H1 (cell line): ENCODE data around the gene SLAIN2. TPM values are rescaled to one million over a fixed set of nuclear protein-coding genes. Genes with fewer than 3 reads are reported as not detected.

Source experiments
- CTCF ChIA-PET: fragments of 300-600 bp; sonication (Branson Sonifier 250); formaldehyde crosslinking; loops from one replicate; lab custom pipeline; 2021; ENCODE audit not compliant: partially characterized antibody; lab: Charles Lee
- POLR2A ChIA-PET: fragments of 300-600 bp; sonication (Branson Sonifier 250); formaldehyde crosslinking; loops from one replicate; lab custom pipeline; 2021; ENCODE audit warnings: inconsistent platforms; ENCODE audit not compliant: partially characterized antibody; lab: Charles Lee
- DNase-seq, 2 experiments: peaks; one replicate each; pipeline versions ENCODE4 v3.0.0 to v3.0.0-alpha.2; 2010 to 2022; ENCODE audit warnings: low spot score in 2 of 2, low read depth in 1 of 2, mixed read lengths in 1 of 2
- FAIRE-seq: peaks from 2 replicates; lab custom pipeline; 2011; peaks lifted over from hg19 to GRCh38; lab: Jason Lieb, UNC
- H2AFZ ChIP-seq: 2 replicates; pipeline ENCODE4 v1.8.1; 2012; ENCODE audit warnings: low read length, inconsistent platforms
- H2AK5ac ChIP-seq: 2 replicates; pipeline ENCODE4 v1.6.1; 2013; ENCODE audit warnings: low read depth, low read length
- H2BK120ac ChIP-seq: replicated peaks from 2 replicates; pipeline ENCODE3; 2013; ENCODE audit warnings: low read depth, low read length, inconsistent platforms
- H2BK12ac ChIP-seq: 2 replicates; pipeline ENCODE4 v1.6.1; 2013; ENCODE audit warnings: low read depth, low read length
- H2BK15ac ChIP-seq: 2 replicates; pipeline ENCODE4 v1.6.1; 2013; ENCODE audit warnings: low read length
- H2BK20ac ChIP-seq: 2 replicates; pipeline ENCODE4 v1.6.1; 2013; ENCODE audit warnings: low read length
- H2BK5ac ChIP-seq: 2 replicates; pipeline ENCODE4 v1.6.1; 2013; ENCODE audit warnings: low read depth, low read length
- H3K14ac ChIP-seq: 2 replicates; pipeline ENCODE4 v1.6.1; 2013; ENCODE audit warnings: inconsistent platforms; ENCODE audit not compliant: insufficient read length
- H3K18ac ChIP-seq: 2 replicates; pipeline ENCODE4 v1.6.1; 2013; ENCODE audit warnings: low read length; ENCODE audit errors: extremely low read depth
- H3K23ac ChIP-seq: 2 replicates; pipeline ENCODE4 v1.6.1; 2013; ENCODE audit warnings: inconsistent platforms; ENCODE audit not compliant: insufficient read length
- H3K23me2 ChIP-seq: 2 replicates; pipeline ENCODE4 v1.6.1; 2013; ENCODE audit warnings: low read depth, low read length
- H3K27ac ChIP-seq: 2 replicates; pipeline ENCODE4 v1.6.1; 2011; ENCODE audit warnings: low read depth, low read length, inconsistent platforms
- H3K27me3 ChIP-seq, 4 experiments: replicated peaks in 1 of 4; 1 replicate in 1 of 4; 2 replicates in 3 of 4; pipeline versions ENCODE4 v1.6.1 to v1.8.1; 2011 to 2013; ENCODE audit warnings: low read length in 3 of 4, mild to moderate bottlenecking in 3 of 4, inconsistent platforms in 2 of 4, mixed read lengths in 2 of 4, moderate library complexity in 1 of 4; ENCODE audit not compliant: control insufficient read depth in 3 of 4, insufficient read depth in 3 of 4; ENCODE audit errors: extremely low read depth in 1 of 4
- H3K36me3 ChIP-seq, 4 experiments: 2 replicates each; pipeline versions ENCODE4 v1.6.1 to v1.8.1; 2011 to 2013; ENCODE audit warnings: mild to moderate bottlenecking in 4 of 4, low read length in 3 of 4, moderate library complexity in 2 of 4, control low read depth in 1 of 4, inconsistent platforms in 1 of 4; ENCODE audit not compliant: insufficient read depth in 4 of 4, control insufficient read depth in 2 of 4
- H3K4ac ChIP-seq: replicated peaks from 2 replicates; pipeline ENCODE3; 2013; ENCODE audit warnings: low read length, low read depth, mixed read lengths, inconsistent platforms; ENCODE audit not compliant: insufficient read length
- H3K4me1 ChIP-seq, 4 experiments: replicated peaks in 1 of 4; 1 replicate in 1 of 4; 2 replicates in 3 of 4; pipeline versions ENCODE4 v1.6.1 to v1.8.1; 2011 to 2013; ENCODE audit warnings: low read length in 3 of 4, inconsistent platforms in 2 of 4, mixed read lengths in 1 of 4; ENCODE audit not compliant: insufficient read depth in 4 of 4, control insufficient read depth in 3 of 4
- H3K4me2 ChIP-seq, 2 experiments: 2 replicates each; pipeline versions ENCODE4 v1.6.1 to v1.8.1; 2011 to 2013; ENCODE audit warnings: low read depth in 2 of 2, low read length in 2 of 2, control low read depth in 1 of 2, inconsistent platforms in 1 of 2, mild to moderate bottlenecking in 1 of 2; ENCODE audit not compliant: insufficient read depth in 1 of 2
- H3K4me3 ChIP-seq, 4 experiments: fragments of 200-600, 300-600 bp in 1 of 4; sonication (generic), shearing (Covaris generic), sonication (Bioruptor Twin) in 1 of 4; 2 replicates each; pipeline versions ENCODE4 v1.5.1 to v1.8.1; 2011 to 2016; ENCODE audit warnings: low read length in 4 of 4, low read depth in 3 of 4, control low read depth in 2 of 4, inconsistent platforms in 2 of 4, mild to moderate bottlenecking in 2 of 4, mixed read lengths in 1 of 4, moderate library complexity in 1 of 4; ENCODE audit not compliant: insufficient read depth in 2 of 4; ENCODE audit errors: extremely low read depth in 1 of 4
- H3K56ac ChIP-seq: replicated peaks from 2 replicates; pipeline ENCODE3; 2013; ENCODE audit warnings: low read depth, mild to moderate bottlenecking, mixed read lengths, low read length, inconsistent platforms; ENCODE audit not compliant: insufficient read length
- H3K79me1 ChIP-seq: 2 replicates; pipeline ENCODE4 v1.6.1; 2013; ENCODE audit warnings: low read depth, low read length, control low read depth
- H3K79me2 ChIP-seq, 2 experiments: 2 replicates each; pipeline versions ENCODE4 v1.6.1 to v1.8.1; 2012 to 2013; ENCODE audit warnings: low read length in 2 of 2, mild to moderate bottlenecking in 2 of 2, inconsistent platforms in 1 of 2; ENCODE audit not compliant: insufficient read depth in 2 of 2, control insufficient read depth in 1 of 2
- H3K9ac ChIP-seq, 4 experiments: replicated peaks in 1 of 4; 1 replicate in 1 of 4; 2 replicates in 3 of 4; pipeline versions ENCODE4 v1.6.1 to v1.8.1; 2011 to 2013; ENCODE audit warnings: low read depth in 3 of 4, low read length in 3 of 4, control low read depth in 2 of 4, mild to moderate bottlenecking in 2 of 4, moderate library complexity in 2 of 4, inconsistent platforms in 1 of 4; ENCODE audit errors: extremely low read depth in 1 of 4
- H3K9me3 ChIP-seq, 2 experiments: 2 replicates each; pipeline versions ENCODE4 v1.6.1 to v1.8.1; 2012 to 2013; ENCODE audit warnings: mild to moderate bottlenecking in 2 of 2, moderate library complexity in 2 of 2, control low read depth in 1 of 2, inconsistent platforms in 1 of 2, low read depth in 1 of 2, low read length in 1 of 2, mixed read lengths in 1 of 2; ENCODE audit not compliant: insufficient read depth in 2 of 2
- H4K20me1 ChIP-seq, 2 experiments: replicated peaks in 1 of 2; 2 replicates each; pipeline versions ENCODE3 to v1.8.1; 2011 to 2013; ENCODE audit warnings: inconsistent platforms in 2 of 2, low read length in 2 of 2, mild to moderate bottlenecking in 1 of 2; ENCODE audit not compliant: insufficient read depth in 2 of 2, control insufficient read depth in 1 of 2
- H4K5ac ChIP-seq: 2 replicates; pipeline ENCODE4 v1.6.1; 2013; ENCODE audit warnings: low read length, low read depth, mixed read lengths, inconsistent platforms; ENCODE audit not compliant: insufficient read length
- H4K8ac ChIP-seq: 2 replicates; pipeline ENCODE4 v1.8.0; 2013; ENCODE audit warnings: mild to moderate bottlenecking, moderate library complexity, low read length, inconsistent platforms; ENCODE audit not compliant: insufficient read depth; ENCODE audit errors: extremely low read depth
- H4K91ac ChIP-seq: replicated peaks from 2 replicates; pipeline ENCODE3; 2013; ENCODE audit warnings: low read length, mixed read lengths, inconsistent platforms; ENCODE audit not compliant: insufficient read length
- BCL11A ChIP-seq, 2 experiments: IDR thresholded peaks; one replicate each; pipeline ENCODE4 v1.6.1; 2011; ENCODE audit warnings: low read depth in 2 of 2, low read length in 2 of 2, mild to moderate bottlenecking in 2 of 2
- CEBPB ChIP-seq: IDR thresholded peaks from 2 replicates; pipeline ENCODE4 v1.6.1; 2012; ENCODE audit warnings: low read depth, low read length
- EGR1 ChIP-seq: IDR thresholded peaks from 2 replicates; pipeline ENCODE4 v1.6.1; 2011; ENCODE audit warnings: low read depth, low read length, borderline replicate concordance
- KDM4A ChIP-seq: IDR thresholded peaks from one replicate; pipeline ENCODE4 v1.7.1; 2012; ENCODE audit warnings: low read depth, mild to moderate bottlenecking, moderate library complexity, low read length, inconsistent platforms; ENCODE audit not compliant: severe bottlenecking
- POLR2A ChIP-seq, 2 experiments: IDR thresholded peaks; 1 replicate in 1 of 2; 2 replicates in 1 of 2; pipeline ENCODE4 v1.6.1; 2011; ENCODE audit warnings: low read depth in 2 of 2, low read length in 2 of 2, mild to moderate bottlenecking in 2 of 2; ENCODE audit errors: control extremely low read depth in 1 of 2
- POLR2AphosphoS5 ChIP-seq: IDR thresholded peaks from 2 replicates; pipeline ENCODE4 v1.6.1; 2011; ENCODE audit warnings: low read depth, low read length
- POU5F1 ChIP-seq: IDR thresholded peaks from 2 replicates; pipeline ENCODE4 v1.6.1; 2011; ENCODE audit warnings: low read depth, mild to moderate bottlenecking, low read length, moderate library complexity
- RNF2 ChIP-seq: fragments of 200-900, 300-1000 bp; sonication (generic); IDR thresholded peaks from 2 replicates; pipeline ENCODE4 v1.7.1; 2016; ENCODE audit warnings: borderline replicate concordance, low read depth, mild to moderate bottlenecking, antibody characterized with exemption, low read length; ENCODE audit not compliant: poor library complexity, severe bottlenecking; ENCODE audit errors: missing control alignments
- WGBS, 2 experiments: shearing (Covaris generic) in 1 of 2; methylation state at CpG; one replicate each; pipeline versions ENCODE4 v1.1.6 to v1.1.7; 2013 to 2015; ENCODE audit warnings: low lambda C conversion rate in 2 of 2, mixed read lengths in 2 of 2, inconsistent platforms in 1 of 2, low coverage in 1 of 2, missing lambda C conversion rate in 1 of 2; ENCODE audit not compliant: insufficient replicate concordance in 2 of 2, insufficient coverage in 1 of 2, insufficient read length in 1 of 2; ENCODE audit errors: extremely low coverage in 1 of 2, missing lambda C conversion rate in 1 of 2; 5-methylcytosine and 5-hydroxymethylcytosine counted together
- polyA plus RNA-seq, 7 experiments: library from polyadenylated mRNA; depleted of rRNA in 3 of 7; stranded (reverse) in 5 of 7; unstranded in 2 of 7; fragments of >200 nt in 5 of 7; fragments of 200-250 nt in 2 of 7; gene quantifications; 1 replicate in 5 of 7; 2 replicates in 1 of 7; 4 replicates in 1 of 7; pipeline versions ENCODE4 v1.2.1 to v1.2.3, GENCODE V29; 2011 to 2013; ENCODE audit warnings: missing spikeins in 2 of 7, mixed read lengths in 2 of 7
- total RNA-seq: library from RNA; stranded (reverse); fragmentation: NEBNext Ultra II Directional; extraction: Animal tissue kit (Norgen Biotek cat#: 25700); gene quantifications from 2 replicates; pipeline ENCODE4 v1.2.1, GENCODE V29; 2021

SLAIN2 gene
- total and polyA plus RNA-seq, 2 of the 8 experiments (the other 6 are each of a cell fraction or from before 2014, with no cell fraction given), result 8.2 to 40.0 TPM

DNA sequence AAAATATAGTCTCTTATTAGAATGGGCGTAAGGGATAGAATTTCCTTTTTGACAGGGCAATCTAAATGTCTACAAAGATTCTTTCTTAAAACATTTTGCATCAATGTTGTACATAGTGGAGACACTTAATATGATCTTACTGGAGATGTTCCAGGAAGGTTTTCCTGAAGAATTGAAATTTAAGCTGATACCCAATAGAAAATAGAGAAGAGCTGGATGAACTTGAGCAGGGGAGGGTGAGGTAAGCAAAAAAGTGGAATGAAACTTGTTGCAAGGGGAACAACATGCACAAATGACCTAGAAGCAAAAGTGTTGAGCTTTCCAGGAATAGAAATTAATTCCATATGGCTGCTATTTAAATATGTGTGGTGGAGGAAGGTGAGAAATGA, 19.7 kb downstream of the SLAIN2 start:
- FAIRE-seq, result no peak
- Histone ChIP-seq H3K23me2 (no peaks in the 10 kb centered on the region), H3K14ac (no peak overlapping the region), H3K4me3 (no peak overlapping the region), H3K56ac (no peak overlapping the region), H3K27me3 (no peaks in the 10 kb centered on the region), H2BK5ac (no peak overlapping the region), H4K91ac (no peak overlapping the region), H3K4ac (no peak overlapping the region), H2BK20ac (no peak overlapping the region), H3K4me2 (no peak overlapping the region), H2AK5ac (no peak overlapping the region), H3K27ac (no peak overlapping the region), H3K23ac (no peak overlapping the region), H2BK12ac (no peak overlapping the region), H3K36me3 (no peaks in the 10 kb centered on the region), H2BK15ac (no peak overlapping the region), H2BK120ac (no peak overlapping the region), H3K9ac (no peak overlapping the region), H4K5ac (no peak overlapping the region), H2AFZ (no peak overlapping the region), H3K9me3 (no peaks in the 10 kb centered on the region), H3K18ac (no peak overlapping the region)
- no peak for DNase-seq
- CTCF ChIA-PET, result interaction anchor here (1.1 kb wide), 1 partner anchor 15 kb away, joined by 3 read pairs; no protein-coding TSS in a partner anchor
- WGBS, 2 experiments, result 92% methylated on average over 1 of the region's 1 CpG; no CpG with 5 or more reads in 1 of the 2 experiments
- POLR2A ChIA-PET, result no interaction called here
- TF ChIP-seq POU5F1, result no peak
- no peak for TF ChIP-seq BCL11A (IDR thresholded peaks at IDR 0.05; ENCODE audit: low read depth in 2 of 2, low read length in 2 of 2)
- TF ChIP-seq POLR2A (IDR thresholded peaks at IDR 0.05; ENCODE audit: control extremely low read depth in 1 of 2, low read depth in 2 of 2, low read length in 2 of 2), result no peak
- TF ChIP-seq EGR1, result no peak
- TF ChIP-seq CEBPB, result no peak
- TF ChIP-seq KDM4A, result no peak
- no peak for TF ChIP-seq POLR2AphosphoS5
- TF ChIP-seq RNF2, result no peak
- TF ChIP-seq, all 59 proteins: peak for 0
- Histone ChIP-seq H3K4me1 (no peaks in the 10 kb centered on the region), H3K79me1 (no peaks in the 10 kb centered on the region), H3K79me2 (peaks cover 0 to 49% of the 10 kb centered on the region in 2 experiments; a peak in 2 of 4 replicates), H4K20me1 (no peaks in the 10 kb centered on the region), H4K8ac (no peak overlapping the region)
